ENCODE data around the gene EFNA5.

EFNA5 gene

DNA sequence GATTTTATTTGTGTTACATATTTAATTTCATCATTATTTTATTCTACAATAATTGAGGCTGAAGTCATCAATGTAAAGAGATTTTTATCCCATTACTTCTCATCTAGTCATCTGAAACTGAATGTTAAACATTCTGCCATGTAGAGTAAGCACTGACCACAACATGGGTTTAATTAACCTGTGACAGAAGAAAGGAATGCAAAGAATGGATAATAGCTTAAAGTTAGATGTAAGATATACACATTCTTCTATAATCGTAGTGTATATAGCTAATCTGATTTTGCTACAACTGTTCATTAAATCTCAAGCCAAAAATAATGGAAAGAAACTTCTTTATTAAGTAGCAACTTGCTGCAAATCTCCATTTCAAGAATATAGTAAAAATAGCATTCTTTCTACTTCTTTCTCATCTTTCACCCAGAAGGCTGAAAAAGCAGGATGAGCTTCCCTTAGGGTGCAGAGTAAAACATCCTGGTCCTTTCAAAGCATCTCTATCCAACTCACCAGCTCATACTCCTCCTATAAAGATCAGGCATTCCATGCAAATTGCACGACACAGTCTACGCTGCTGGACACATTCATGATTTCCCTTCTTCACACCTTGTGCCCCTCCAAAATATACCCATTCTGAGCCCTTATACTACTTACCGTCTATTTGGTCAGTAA is 115.2 kb downstream of the EFNA5 start:
- Histone ChIP-seq H3K9me3 (ENCODE audit: control insufficient read depth, insufficient read depth, low read length) (no peaks in the 10 kb centered on the region), H3K4me1 (ENCODE audit: insufficient read depth, low read length) (peaks cover 24% of the 10 kb centered on the region), H3K9ac (ENCODE audit: low read depth, low read length) (no peak overlapping the region), H3K36me3 (ENCODE audit: insufficient read depth, low read length) (no peaks in the 10 kb centered on the region)

DNA sequence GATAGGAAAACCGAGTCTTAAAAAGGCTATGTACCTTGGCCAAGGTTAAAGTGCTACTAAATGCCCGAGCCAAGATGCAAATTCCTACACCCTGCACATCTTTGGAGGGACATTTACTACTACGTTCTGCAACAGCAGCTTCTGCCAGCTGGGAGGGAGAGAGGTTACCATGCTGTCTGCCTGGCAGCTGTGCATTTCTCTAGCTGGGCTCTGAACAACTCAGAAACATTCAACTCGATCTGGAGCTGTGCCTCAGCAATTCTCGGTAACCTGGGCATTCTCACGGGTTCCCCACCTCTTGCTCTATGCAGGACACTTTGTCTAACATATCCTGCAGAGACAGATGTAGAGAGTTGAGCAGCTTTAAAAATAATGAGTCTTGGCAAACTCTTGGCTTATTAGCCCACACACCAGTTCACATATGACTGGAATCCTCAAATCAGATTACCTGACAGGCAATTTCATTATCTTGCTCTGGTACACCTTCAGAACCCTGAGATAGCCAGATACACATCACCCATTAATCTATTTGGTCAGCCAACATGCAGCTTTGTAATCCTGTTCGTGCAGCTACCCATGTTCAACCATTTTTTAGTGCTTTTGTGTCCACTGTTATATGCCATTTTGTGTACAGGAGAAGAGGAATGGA is 115.8 kb downstream of the EFNA5 start:
- Histone ChIP-seq H3K36me3 (ENCODE audit: insufficient read depth, low read length) (no peaks in the 10 kb centered on the region), H3K9me3 (ENCODE audit: control insufficient read depth, insufficient read depth, low read length) (no peaks in the 10 kb centered on the region), H3K4me1 (ENCODE audit: insufficient read depth, low read length) (peaks cover 24% of the 10 kb centered on the region), H3K9ac (ENCODE audit: low read depth, low read length) (no peak overlapping the region)

DNA sequence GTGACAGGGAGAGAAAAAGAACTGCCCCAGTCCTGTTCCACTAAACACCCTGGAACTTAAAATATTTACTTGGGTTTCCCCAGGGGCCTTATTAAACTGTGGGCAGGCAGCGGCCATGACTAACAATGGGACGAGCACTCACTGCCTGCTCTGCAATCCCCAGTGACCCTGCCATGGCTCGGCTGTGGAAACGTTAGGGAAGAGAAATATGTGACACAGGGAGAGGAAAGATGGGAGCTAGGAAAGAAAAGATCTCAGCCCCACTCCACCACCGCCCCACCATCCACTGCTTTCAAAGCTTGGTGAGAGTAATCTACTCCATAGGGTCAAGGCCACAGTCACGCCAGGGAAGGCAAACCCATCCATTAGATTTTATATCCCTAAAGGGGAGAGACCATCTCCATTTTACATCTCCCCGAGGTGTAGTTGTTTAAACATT is 117.6 kb downstream of the EFNA5 start:
- Histone ChIP-seq H3K4me1 (ENCODE audit: insufficient read depth, low read length) (peaks cover 24% of the 10 kb centered on the region), H3K9ac (ENCODE audit: low read depth, low read length) (no peak overlapping the region; the same call in 1 of the 2 replicates), H3K36me3 (ENCODE audit: insufficient read depth, low read length) (no peaks in the 10 kb centered on the region)

GRCh38 chr5:107551088-107551487 is 119.6 kb downstream of the EFNA5 start:
- Histone ChIP-seq H3K36me3 (ENCODE audit: insufficient read depth, low read length) (no peaks in the 10 kb centered on the region), H3K9me3 (ENCODE audit: control insufficient read depth, insufficient read depth, low read length) (no peaks in the 10 kb centered on the region), H3K4me1 (ENCODE audit: insufficient read depth, low read length) (peaks cover 12% of the 10 kb centered on the region; the same call in 1 of the 2 replicates), H3K9ac (ENCODE audit: low read depth, low read length) (no peak overlapping the region)

More for the DNA sequence above, 117.6 kb downstream of the EFNA5 start:
- no peaks in the 10 kb centered on the region for H3K9me3 ChIP-seq (ENCODE audit: control insufficient read depth, insufficient read depth, low read length)

DNA sequence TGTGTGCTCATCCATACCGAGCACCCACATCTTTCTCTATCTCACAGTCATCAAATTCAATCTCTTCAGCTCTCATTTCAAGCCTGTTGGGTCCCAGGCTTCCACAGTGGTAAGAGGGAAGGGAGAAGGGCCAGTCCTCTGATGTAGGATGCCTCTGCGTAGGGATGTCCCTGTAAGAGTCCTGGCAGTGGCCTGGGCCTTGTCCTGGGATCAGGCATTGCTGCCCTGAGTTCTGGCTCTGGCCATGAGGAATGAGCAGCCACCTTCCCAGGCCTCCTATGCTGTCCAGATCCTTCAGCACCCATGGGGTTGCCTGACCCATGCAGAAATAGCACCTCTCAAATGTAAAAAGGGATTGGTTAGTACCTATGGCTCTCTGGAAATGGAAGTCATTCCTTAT is 121.2 kb downstream of the EFNA5 start:
- Histone ChIP-seq H3K36me3 (ENCODE audit: insufficient read depth, low read length) (no peaks in the 10 kb centered on the region), H3K4me1 (ENCODE audit: insufficient read depth, low read length) (peaks cover 17% of the 10 kb centered on the region; the same call in 1 of the 2 replicates), H3K9ac (ENCODE audit: low read depth, low read length) (no peak overlapping the region), H3K9me3 (ENCODE audit: control insufficient read depth, insufficient read depth, low read length) (no peaks in the 10 kb centered on the region)

DNA sequence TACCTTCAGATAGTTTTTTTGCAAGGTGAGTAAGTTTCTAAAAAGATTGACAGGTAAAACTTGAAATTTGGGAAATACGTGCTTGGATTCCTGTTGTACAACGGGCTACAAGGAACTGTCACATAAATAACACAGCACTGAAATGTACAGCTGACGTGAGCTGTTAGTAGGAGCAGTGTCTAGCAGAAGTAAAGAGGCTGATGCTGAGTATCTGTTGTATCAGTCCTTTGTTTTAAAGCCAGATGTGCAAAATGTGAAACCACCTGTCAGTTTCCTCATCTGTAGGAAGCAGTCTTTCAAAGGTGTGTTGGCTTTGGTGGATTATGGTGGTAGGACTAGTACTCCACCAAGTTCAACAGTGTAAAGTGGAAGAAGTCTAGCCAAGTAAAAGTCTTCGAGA is 122.3 kb downstream of the EFNA5 start:
- Histone ChIP-seq H3K36me3 (ENCODE audit: insufficient read depth, low read length) (no peaks in the 10 kb centered on the region), H3K9ac (ENCODE audit: low read depth, low read length) (no peak overlapping the region), H3K9me3 (ENCODE audit: control insufficient read depth, insufficient read depth, low read length) (no peaks in the 10 kb centered on the region), H3K4me1 (ENCODE audit: insufficient read depth, low read length) (peaks cover 28% of the 10 kb centered on the region)

GRCh38 chr5:107546719-107547118 is 124.0 kb downstream of the EFNA5 start:
- peaks cover 33% of the 10 kb centered on the region for H3K4me1 ChIP-seq (ENCODE audit: insufficient read depth, low read length)
- H3K9ac ChIP-seq (ENCODE audit: low read depth, low read length) = no peak overlapping the region
- H3K9me3 ChIP-seq (ENCODE audit: control insufficient read depth, insufficient read depth, low read length) = no peaks in the 10 kb centered on the region
- no peaks in the 10 kb centered on the region for H3K36me3 ChIP-seq (ENCODE audit: insufficient read depth, low read length)

DNA sequence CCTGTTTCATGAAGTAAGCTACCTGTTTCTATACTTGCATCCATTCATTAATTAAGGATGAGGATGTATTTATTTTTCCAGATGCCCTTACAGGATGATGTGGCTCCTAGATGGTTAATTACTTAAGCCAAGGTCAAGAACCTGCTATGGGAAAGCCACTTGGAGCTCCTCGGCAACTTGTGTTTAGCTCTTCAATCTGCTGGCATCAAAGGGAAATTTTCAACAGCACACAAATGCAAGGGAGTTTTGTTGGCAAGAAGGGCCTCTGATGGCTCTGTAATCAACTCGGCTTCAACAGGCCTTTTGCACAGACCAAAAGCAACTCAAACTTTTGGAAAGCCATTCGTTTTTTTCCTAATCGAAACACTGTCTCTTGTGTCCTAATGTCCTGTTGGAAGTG is 125.3 kb downstream of the EFNA5 start:
- Histone ChIP-seq H3K4me1 (ENCODE audit: insufficient read depth, low read length) (peaks cover 33% of the 10 kb centered on the region), H3K9me3 (ENCODE audit: control insufficient read depth, insufficient read depth, low read length) (no peaks in the 10 kb centered on the region), H3K9ac (ENCODE audit: low read depth, low read length) (no peak overlapping the region), H3K36me3 (ENCODE audit: insufficient read depth, low read length) (no peaks in the 10 kb centered on the region)

GRCh38 chr5:107544967-107545366 is 125.8 kb downstream of the EFNA5 start:
- peaks cover 33% of the 10 kb centered on the region for H3K4me1 ChIP-seq (ENCODE audit: insufficient read depth, low read length)
- H3K36me3 ChIP-seq (ENCODE audit: insufficient read depth, low read length) = no peaks in the 10 kb centered on the region
- no peak overlapping the region for H3K9ac ChIP-seq (ENCODE audit: low read depth, low read length)
- H3K9me3 ChIP-seq (ENCODE audit: control insufficient read depth, insufficient read depth, low read length) = no peaks in the 10 kb centered on the region

- Histone ChIP-seq H3K4me1 (ENCODE audit: insufficient read depth, low read length) (peaks cover 31% of the 10 kb centered on the region), H3K9me3 (ENCODE audit: control insufficient read depth, insufficient read depth, low read length) (no peaks in the 10 kb centered on the region), H3K36me3 (ENCODE audit: insufficient read depth, low read length) (no peaks in the 10 kb centered on the region), H3K9ac (ENCODE audit: low read depth, low read length) (no peak overlapping the region)
Measured at GRCh38 chr5:107544476-107544875, 126.3 kb downstream of the EFNA5 start.

- Histone ChIP-seq H3K9ac (ENCODE audit: low read depth, low read length) (no peak overlapping the region), H3K36me3 (ENCODE audit: insufficient read depth, low read length) (no peaks in the 10 kb centered on the region), H3K9me3 (ENCODE audit: control insufficient read depth, insufficient read depth, low read length) (no peaks in the 10 kb centered on the region), H3K4me1 (ENCODE audit: insufficient read depth, low read length) (peaks cover 28% of the 10 kb centered on the region)
Measured at GRCh38 chr5:107543868-107544267, 126.9 kb downstream of the EFNA5 start.

DNA sequence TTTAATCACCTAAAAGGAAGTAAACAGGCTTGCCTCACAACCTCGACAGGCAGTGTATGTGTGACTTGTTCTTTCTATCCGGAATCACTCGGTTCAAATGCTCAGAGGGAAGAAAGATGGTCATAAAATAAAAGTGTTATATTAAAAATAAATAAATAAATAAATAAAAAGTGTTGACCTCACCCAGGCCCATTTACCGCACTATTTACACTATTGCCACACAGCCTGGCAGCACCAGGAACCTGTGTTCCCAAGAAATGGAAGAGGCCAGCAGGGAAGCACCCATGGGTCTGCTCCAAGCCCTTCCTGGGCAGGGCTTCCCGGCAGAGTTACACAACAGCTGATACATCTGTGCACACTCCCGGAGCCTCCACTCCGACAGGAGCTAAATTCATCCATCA is 127.9 kb downstream of the EFNA5 start:
- Histone ChIP-seq H3K4me1 (ENCODE audit: insufficient read depth, low read length) (peaks cover 27% of the 10 kb centered on the region), H3K9me3 (ENCODE audit: control insufficient read depth, insufficient read depth, low read length) (no peaks in the 10 kb centered on the region), H3K36me3 (ENCODE audit: insufficient read depth, low read length) (no peaks in the 10 kb centered on the region), H3K9ac (ENCODE audit: low read depth, low read length) (no peak overlapping the region)

- Histone ChIP-seq H3K9ac (ENCODE audit: low read depth, low read length) (no peak overlapping the region), H3K4me1 (ENCODE audit: insufficient read depth, low read length) (peaks cover 27% of the 10 kb centered on the region), H3K9me3 (ENCODE audit: control insufficient read depth, insufficient read depth, low read length) (no peaks in the 10 kb centered on the region), H3K36me3 (ENCODE audit: insufficient read depth, low read length) (no peaks in the 10 kb centered on the region)
Measured at GRCh38 chr5:107542428-107542827, 128.3 kb downstream of the EFNA5 start.

DNA sequence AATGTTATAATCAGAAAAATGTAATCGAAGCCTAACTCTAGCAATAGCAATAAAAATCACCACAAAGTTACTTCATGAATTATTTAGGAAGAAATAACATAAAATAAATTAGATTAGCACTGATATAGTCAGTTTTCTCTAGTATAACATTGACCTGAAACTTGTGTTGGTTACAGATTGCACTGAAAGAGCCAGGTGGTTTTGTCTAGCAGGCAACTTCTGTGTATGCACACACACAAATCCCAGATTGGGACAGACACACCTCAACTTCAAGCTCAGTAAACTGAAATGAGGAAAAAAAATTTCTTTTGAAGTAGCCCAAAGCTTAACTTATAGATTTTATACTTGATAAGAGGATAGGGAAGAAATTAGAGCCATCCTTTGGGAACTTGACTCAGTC is 129.3 kb downstream of the EFNA5 start:
- H3K4me1 ChIP-seq (ENCODE audit: insufficient read depth, low read length) = peaks cover 27% of the 10 kb centered on the region
- no peak overlapping the region for H3K9ac ChIP-seq (ENCODE audit: low read depth, low read length)
- no peaks in the 10 kb centered on the region for H3K36me3 ChIP-seq (ENCODE audit: insufficient read depth, low read length)
- H3K9me3 ChIP-seq (ENCODE audit: control insufficient read depth, insufficient read depth, low read length) = no peaks in the 10 kb centered on the region

GRCh38 chr5:107539726-107540330 is 130.9 kb downstream of the EFNA5 start:
- no peak overlapping the region for H3K9ac ChIP-seq (ENCODE audit: low read depth, low read length)
- H3K4me1 ChIP-seq (ENCODE audit: insufficient read depth, low read length) = peaks cover 25% of the 10 kb centered on the region
- H3K9me3 ChIP-seq (ENCODE audit: control insufficient read depth, insufficient read depth, low read length) = no peaks in the 10 kb centered on the region
- no peaks in the 10 kb centered on the region for H3K36me3 ChIP-seq (ENCODE audit: insufficient read depth, low read length)
